Right lobe of liver (tissue), 6 donors: Measurements from ENCODE around the gene PPP1R2C. TPM values are rescaled to one million over a fixed set of nuclear protein-coding genes. Genes with fewer than 3 reads are reported as not detected.

Source experiments
- ATAC-seq, 4 donors: fragments of 200-7000 bp; cut with Tn5 transposase; one replicate each; pipeline ENCODE4 v1.9.1; 2020; ENCODE audit warnings: mild to moderate bottlenecking in 4 of 4, moderate library complexity in 4 of 4
- DNase-seq, 3 donors: peaks; one replicate each; pipeline ENCODE4 v3.0.0-alpha.2; 2020
- H3K27ac ChIP-seq, 3 donors: fragments of 200-600 bp; one replicate each; pipeline ENCODE4 v1.8.0; 2022
- H3K27me3 ChIP-seq, 2 donors: fragments of 200-600 bp; one replicate each; pipeline ENCODE4 v1.8.0; 2022
- H3K36me3 ChIP-seq, 4 donors: fragments of 200-600 bp; sonication (generic) in 1 of 4; one replicate each; pipeline versions ENCODE4 v1.5.1 to v1.8.0; 2017 to 2022; ENCODE audit warnings: control low read depth in 1 of 4
- H3K4me1 ChIP-seq, 4 donors: fragments of 200-600 bp; sonication (generic) in 1 of 4; one replicate each; pipeline versions ENCODE4 v1.5.1 to v1.8.0; 2017 to 2022; ENCODE audit warnings: control low read depth in 1 of 4
- H3K4me3 ChIP-seq, 3 donors: fragments of 200-600 bp; one replicate each; pipeline ENCODE4 v1.8.0; 2022
- H3K9me3 ChIP-seq, 4 donors: fragments of 200-600 bp; sonication (generic) in 1 of 4; one replicate each; pipeline versions ENCODE4 v1.5.1 to v1.8.0; 2017 to 2022; ENCODE audit warnings: control low read depth in 1 of 4
- CTCF ChIP-seq, 4 donors: fragments of 200-600 bp in 3 of 4; fragments of 450-650 bp in 1 of 4; IDR thresholded peaks; one replicate each; pipeline versions ENCODE4 v1.5.1 to v1.8.0; 2016 to 2022; ENCODE audit warnings: antibody characterized with exemption in 4 of 4, mild to moderate bottlenecking in 2 of 4
- POLR2A ChIP-seq: fragments of 450-650 bp; IDR thresholded peaks from one replicate; pipeline ENCODE4 v1.6.1; 2017; ENCODE audit warnings: antibody characterized with exemption, mild to moderate bottlenecking
- WGBS: methylation state at CpG from one replicate; pipeline ENCODE4 v1.1.6; 2018; ENCODE audit warnings: low coverage, low lambda C conversion rate; ENCODE audit not compliant: insufficient coverage; ENCODE audit errors: missing lambda C conversion rate; 5-methylcytosine and 5-hydroxymethylcytosine counted together
- intact Hi-C, 2 donors: fragments of 100-400 bp; cut with DNase I; formaldehyde crosslinking; loops; one replicate each; pipeline versions ENCODE4 v1.11.2 to v1.14.1; 2022
- total RNA-seq, 6 experiments: library from RNA; depleted of rRNA in 2 of 6; stranded (reverse); fragments of >200 nt in 2 of 6; fragmentation: NEBNext Ultra II Directional in 3 of 6; extraction: Animal tissue kit (Norgen Biotek cat#: 25700) in 3 of 6; gene quantifications; one replicate each; pipeline versions ENCODE4 v1.1.0 to v1.2.4, GENCODE V29; 2016 to 2023
- donor health status: DM: no; HTN: yes; CAD: no.
- donor health status: DM: no; HTN: no; CAD: no.
- donor health status: DM: no; HTN: no; CAD: no.
- donor health status: DM: no; HTN: yes; CAD: no.
- donor health status: DM: no; HTN: yes; CAD: no.

PPP1R2C gene
- total RNA-seq, 6 experiments from 2014 or later, result not detected

GRCh38 chrX:42772874-42773273 is 5.1 kb downstream of the PPP1R2C start:
- H3K36me3 ChIP-seq, result no peaks in the 10 kb centered on the region
- no peak overlapping the region for H3K27ac ChIP-seq
- no peak for DNase-seq
- no peak for ATAC-seq
- H3K9me3 ChIP-seq, result no peaks in the 10 kb centered on the region
- H3K4me1 ChIP-seq, result no peaks in the 10 kb centered on the region
- WGBS, result 56% methylated on average over 2 of the region's 2 CpGs
- TF ChIP-seq CTCF (IDR thresholded peaks at IDR 0.05) (no peak), POLR2A (no peak)
- H3K4me3 ChIP-seq, result no peak overlapping the region
- intact Hi-C loops, result no loop called here
- H3K27me3 ChIP-seq, result no peaks in the 10 kb centered on the region

- Histone ChIP-seq H3K9me3 (no peaks in the 10 kb centered on the region), H3K4me3 (no peak overlapping the region), H3K4me1 (no peaks in the 10 kb centered on the region), H3K27me3 (no peaks in the 10 kb centered on the region), H3K27ac (no peak overlapping the region), H3K36me3 (no peaks in the 10 kb centered on the region)
- no peak for TF ChIP-seq CTCF (IDR thresholded peaks at IDR 0.05)
- no peak for TF ChIP-seq POLR2A
- WGBS, result 50% methylated on average over 2 of the region's 2 CpGs
- ATAC-seq (no peak), DNase-seq (no peak)
- intact Hi-C loops, result no loop called here
Observed at GRCh38 chrX:42771506-42772335, 6.2 kb downstream of the PPP1R2C start.

- DNase-seq, result no peak
- TF ChIP-seq CTCF (IDR thresholded peaks at IDR 0.05) (no peak), POLR2A (no peak)
- no peaks in the 10 kb centered on the region for H3K27me3 ChIP-seq
- no peaks in the 10 kb centered on the region for H3K36me3 ChIP-seq
- no peaks in the 10 kb centered on the region for H3K4me1 ChIP-seq
- no peak for ATAC-seq
- H3K27ac ChIP-seq, result no peak overlapping the region
- no peaks in the 10 kb centered on the region for H3K9me3 ChIP-seq
- H3K4me3 ChIP-seq, result no peak overlapping the region
- 63% methylated on average over 3 of the region's 3 CpGs for WGBS
- intact Hi-C loops, result no loop called here
Observed at GRCh38 chrX:42770566-42770965, 7.4 kb downstream of the PPP1R2C start.

GRCh38 chrX:42759881-42760280 is 18.1 kb downstream of the PPP1R2C start:
- 71% methylated on average over 1 of the region's 1 CpG for WGBS
- ATAC-seq (no peak), DNase-seq (no peak)
- peaks cover 0 to 5% of the 10 kb centered on the region in 2 donors for H3K27me3 ChIP-seq
- H3K36me3 ChIP-seq, result no peaks in the 10 kb centered on the region
- no peaks in the 10 kb centered on the region for H3K9me3 ChIP-seq
- TF ChIP-seq POLR2A (no peak), CTCF (IDR thresholded peaks at IDR 0.05) (no peak)
- H3K4me3 ChIP-seq, result no peak overlapping the region
- intact Hi-C loops, result no loop called here
- H3K4me1 ChIP-seq, result no peaks in the 10 kb centered on the region
- no peak overlapping the region for H3K27ac ChIP-seq
